SKM-1 (cell line): Measurements from ENCODE around the gene SLC40A1.

ENCODE experiments used
- DNase-seq: peaks from one replicate; lab custom pipeline; 2025; ENCODE audit not compliant: unreplicated experiment; lab: John Stamatoyannopoulos, UW

The SLC40A1 gene

DNA sequence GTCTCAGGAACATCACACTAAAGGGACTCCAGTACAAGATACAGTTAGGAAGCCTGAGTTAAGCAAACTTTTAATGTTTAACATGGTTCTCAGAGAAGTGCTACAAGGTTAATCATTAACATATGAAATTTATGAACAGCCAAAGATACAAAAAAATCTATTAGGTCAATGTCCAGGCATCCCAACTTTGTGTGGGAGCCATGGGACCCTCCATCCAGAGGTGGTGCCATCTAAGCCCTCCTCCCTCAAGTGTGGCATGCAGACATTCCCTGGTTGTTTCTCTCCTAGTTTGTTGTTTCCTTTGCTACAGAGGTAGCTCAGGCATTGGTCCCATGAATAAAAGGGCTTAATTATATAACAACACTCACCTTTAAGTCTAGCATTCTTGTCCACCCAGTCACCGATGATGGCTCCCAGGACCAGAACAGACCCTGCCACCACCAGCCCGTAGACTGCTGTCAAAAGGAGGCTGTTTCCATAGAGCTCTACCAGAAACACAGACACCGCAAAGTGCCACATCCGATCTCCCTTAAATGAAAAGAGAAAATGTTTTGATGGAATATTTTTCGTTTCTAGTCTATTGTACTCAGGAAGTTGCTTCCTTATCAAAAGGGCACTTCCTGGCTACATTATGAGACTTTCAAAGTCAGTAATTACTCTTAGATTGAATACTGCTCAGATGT, 5.7 kb downstream of the SLC40A1 start:
- DNase-seq: no peak

GRCh38 chr2:189570570-189571031, 10.0 kb downstream of the SLC40A1 start:
- DNase-seq: no peak

DNA sequence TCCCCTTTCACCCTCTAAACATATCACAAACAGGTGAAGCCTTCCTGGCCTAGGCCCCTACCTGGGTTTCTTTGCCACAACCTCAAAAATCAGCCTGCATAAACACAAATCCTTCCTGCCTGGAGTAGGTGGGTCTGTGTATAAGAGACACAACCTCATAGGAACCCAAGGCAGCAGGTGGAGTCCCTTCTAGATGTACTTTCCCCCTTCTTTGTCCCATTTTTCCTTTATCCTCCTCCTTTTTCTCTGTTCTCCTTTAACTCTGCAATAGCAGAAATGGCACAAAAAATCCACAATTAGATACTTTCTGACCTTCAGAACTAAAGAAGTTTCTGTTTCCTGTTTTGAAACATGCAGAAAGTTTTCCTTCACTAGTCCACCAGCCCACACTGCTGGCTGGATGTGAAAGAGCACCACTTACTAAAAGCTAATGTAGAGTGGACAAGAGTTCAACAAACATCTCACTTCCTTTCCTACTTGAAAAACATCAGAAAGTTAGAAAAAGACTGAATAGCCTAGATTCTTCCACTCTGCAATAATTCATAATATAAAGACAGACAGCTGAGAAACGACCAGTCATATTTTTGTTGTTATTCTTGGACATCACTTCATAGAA, 11.2 kb downstream of the SLC40A1 start:
- DNase-seq: no peak

GRCh38 chr2:189566046-189566445, 14.5 kb downstream of the SLC40A1 start:
- DNase-seq: no peak

GRCh38 chr2:189561371-189562038, 19.1 kb downstream of the SLC40A1 start:
- no peak for DNase-seq

GRCh38 chr2:189560273-189560586, 20.4 kb downstream of the SLC40A1 start:
- DNase-seq: no peak

DNA sequence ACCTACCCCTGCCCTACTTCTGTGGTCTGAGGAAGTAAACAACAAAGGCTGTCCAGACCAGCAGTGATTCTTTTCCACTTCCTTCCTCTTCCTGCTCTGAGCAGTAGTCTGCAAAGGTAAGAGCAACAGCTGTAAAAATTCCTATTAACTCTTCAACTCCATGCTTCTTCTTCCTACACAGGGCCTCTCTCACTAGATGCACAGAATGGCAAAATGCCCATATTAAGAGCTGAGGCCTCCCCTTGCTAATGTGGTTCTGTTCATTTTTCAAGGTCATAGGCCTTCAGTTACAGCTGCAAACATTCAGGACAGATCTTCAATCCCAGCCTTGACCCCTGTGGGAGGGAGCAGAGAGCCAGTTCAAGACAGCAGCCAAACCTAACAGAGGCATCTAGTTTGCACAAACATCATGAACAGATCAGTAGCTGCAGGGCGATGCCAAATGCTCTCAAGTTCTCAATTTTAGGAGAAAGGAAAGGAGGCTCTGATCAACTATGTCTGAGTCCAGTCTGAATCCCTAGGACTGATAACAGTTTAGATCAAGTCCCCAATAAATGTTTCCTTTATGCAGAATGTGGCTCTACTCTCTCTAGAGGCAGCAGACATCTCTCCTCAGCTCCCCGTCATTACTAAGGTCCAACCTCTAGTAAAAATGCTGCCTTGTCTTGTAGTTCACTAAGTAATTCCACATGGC, 20.9 kb downstream of the SLC40A1 start:
- DNase-seq: no peak

DNA sequence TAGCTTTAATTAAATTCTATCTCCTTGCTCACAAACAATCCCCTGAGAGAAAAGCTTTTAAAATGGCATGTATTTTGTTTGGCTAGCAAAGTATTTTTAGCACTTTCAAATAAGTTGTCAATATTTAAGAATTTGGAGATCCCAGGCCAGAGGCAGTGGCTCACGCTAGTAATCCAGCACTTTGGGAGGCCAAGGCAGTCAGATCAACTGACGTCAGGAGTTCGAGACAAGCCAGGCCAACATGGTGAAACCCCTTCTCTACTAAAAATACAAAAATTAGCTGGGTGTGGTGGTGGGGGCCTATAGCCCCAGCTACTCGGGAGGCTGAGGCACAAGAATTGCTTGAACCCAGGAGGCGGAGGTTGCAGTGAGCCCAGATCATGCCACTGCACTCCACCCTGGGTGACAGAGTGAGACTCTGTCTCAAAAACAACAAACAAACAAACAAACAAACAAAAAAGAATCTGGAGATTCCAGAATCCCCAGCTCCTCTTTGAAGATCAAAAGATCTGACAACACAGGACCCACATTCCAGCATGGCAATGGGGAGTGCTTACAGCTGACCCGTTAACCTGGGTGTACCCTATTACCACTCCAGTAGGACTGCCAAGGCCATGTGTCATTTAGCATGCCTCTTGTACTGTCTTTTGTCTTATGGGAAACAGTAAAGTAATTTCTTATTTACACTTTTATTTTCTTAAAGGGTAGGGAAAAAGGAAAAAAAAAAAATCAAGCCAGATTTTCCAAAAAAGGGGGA, 21.9 kb downstream of the SLC40A1 start:
- DNase-seq: no peak

DNA sequence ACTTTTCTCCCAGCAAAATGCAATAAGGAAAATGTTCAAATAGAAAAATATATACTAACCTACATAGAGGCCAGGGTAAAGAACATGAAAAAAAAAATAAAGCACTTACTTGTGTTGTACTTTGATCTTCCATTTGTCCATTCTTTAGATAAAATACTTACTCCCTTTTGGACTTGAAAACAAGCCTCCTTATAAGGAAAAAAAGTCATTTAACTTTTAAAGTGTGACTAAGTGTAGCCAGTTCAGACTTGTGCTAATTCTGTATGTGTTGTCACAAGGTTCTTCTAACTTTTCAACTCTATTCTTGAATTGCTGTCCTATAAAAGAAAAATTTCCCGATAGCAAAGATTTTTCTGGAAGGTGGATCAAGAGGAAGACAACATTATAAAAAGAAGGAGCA, 23.2 kb downstream of the SLC40A1 start:
- DNase-seq: no peak

DNA sequence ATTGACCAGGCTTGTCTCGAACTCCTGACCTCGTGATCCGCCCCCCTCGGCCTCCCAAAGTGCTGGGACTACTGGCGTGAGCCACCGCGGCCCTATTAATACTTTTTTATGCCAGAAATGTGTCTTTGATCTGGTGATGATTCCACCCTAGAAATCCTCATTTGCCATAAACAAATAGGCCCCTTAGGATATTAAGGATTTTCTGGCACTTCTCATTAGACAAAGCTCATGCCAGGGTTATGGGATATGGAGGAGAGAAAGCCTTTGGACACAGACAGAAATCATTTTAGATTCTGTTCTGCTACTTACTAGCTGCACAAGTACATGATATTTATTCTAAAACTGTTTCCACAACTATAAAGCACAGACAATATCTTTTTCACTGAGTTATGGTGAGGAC, 24.1 kb downstream of the SLC40A1 start:
- DNase-seq: no peak

- no peak for DNase-seq
Measured at GRCh38 chr2:189555232-189555631, 25.4 kb downstream of the SLC40A1 start.

DNA sequence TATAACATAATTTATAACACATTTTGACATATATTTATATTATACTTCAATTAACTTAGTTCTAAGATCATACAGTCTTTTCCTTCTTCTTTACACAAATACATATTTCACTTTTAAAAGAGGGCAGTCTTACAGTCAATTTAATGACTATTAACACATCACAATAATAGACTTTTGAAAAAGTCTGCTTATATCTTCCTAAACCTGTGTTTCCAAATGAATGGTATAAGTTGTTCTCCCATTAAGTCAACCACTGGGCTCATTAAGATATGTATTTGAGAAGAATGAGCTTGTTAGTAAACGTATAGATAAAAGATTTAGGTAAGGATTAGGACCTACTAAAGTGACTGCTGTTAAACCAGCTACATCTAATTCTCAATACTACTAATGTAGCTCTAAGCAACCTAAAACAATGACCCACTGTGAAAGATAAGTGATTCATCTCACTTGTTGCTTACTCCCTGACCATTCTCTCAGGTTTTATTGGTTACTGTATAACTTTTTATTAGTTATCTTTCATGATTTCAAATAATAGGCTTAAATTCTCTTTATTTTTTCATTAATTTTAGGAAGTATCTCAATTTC, 27.0 kb downstream of the SLC40A1 start:
- no peak for DNase-seq

GRCh38 chr2:189552991-189553404, 27.6 kb downstream of the SLC40A1 start:
- no peak for DNase-seq

DNA sequence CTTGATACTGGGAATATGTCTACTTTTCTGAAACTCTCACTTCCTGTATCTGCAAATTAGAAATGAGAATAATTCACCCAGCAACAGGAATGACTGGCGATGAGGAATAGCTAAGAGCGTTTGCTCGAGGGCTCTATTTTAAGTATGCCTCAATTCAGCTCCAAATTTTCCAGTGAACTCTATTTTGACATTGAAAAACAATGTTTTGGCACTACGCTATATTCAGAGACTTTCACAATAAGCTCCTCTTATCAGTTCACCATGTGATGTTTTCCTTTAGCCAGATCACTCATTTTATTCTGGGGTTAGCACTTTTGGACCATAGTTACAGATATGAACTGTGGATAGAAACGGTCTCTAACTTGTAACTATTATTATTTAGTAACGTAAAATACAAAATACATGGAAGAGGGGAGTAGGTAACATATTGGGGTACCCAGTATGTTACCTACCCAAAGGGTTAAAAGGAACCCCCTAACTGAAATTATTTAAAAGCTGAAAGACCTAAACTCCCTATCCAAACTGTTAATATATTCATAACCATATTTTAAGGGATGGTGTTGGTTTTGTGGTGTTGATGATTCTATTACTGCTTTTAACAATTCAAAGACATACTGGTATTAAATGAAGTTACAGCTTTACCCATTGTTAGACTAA, 28.1 kb downstream of the SLC40A1 start:
- DNase-seq: no peak

DNA sequence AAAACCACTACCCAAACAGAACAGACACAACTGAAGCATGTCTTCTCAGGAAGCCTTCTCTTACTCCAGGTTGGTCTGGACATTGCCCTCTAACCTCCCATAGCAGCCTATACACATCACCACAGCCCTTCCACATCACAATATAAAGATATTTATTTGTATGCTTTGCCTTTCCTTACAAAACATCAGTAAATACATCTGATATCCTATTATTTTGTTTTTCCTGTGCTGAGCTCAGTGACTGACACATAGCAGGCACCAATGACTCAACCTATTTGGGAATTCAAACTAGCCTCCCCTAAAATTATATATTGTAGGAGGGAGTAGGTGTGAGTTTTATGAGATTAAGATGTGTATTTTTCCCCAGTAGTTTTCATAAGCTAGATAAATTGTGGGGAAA, 28.8 kb downstream of the SLC40A1 start:
- DNase-seq: no peak

DNA sequence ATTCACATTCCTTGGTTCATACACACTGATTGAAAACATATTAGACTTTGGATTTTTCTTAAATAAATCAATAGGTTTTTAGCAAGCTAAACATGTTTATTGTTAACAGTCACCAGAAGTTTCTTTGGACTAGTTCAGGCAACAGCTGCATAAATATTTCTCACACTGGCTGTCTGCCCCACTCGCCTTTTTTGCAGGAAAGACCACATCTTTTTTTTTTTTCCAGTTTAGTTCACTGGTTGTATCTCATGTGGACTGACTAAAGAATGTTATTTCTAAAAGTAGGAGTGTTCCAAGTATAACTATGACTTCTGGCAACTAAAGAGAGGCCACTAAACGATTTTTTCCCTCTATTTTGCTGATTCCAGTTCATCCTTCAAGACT, 31.1 kb downstream of the SLC40A1 start:
- no peak for DNase-seq

DNA sequence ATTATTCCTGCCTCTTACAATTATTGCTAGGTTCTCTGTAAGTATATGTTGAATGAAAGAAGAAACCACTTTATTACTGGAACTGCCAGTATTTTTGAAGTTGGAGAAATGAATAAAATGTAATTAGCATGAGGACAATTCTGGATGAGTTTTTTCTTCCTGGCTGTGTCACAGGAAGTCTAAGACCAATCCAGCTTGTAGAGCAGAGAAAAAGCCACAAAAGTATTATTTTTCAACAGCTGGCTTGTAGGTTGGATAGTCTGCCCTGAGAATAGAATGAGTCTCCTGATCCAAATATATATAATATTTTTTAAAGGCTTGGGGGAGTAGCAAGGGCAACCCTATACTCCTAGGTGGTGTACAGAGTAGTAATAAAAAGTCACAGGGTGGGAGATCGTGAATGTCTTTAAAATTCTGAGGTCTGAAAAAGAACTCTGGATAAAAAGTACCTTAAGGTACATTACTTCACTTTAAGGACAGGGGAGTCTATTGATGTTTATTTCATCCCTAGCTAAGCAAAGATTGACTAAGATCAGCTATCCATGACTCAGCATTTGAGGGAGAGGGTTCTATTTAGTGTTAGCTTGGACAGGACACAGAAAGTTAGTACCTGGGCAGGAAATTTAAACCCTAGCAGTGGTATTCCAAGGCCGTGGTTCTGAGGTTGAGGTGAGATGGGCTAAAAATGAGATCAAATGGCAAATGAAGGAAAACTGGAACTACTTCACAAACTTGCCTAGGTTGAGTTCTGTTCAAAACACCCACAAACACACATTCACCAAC, 31.7 kb downstream of the SLC40A1 start:
- no peak for DNase-seq

GRCh38 chr2:189545418-189545817, 35.2 kb downstream of the SLC40A1 start:
- no peak for DNase-seq

DNA sequence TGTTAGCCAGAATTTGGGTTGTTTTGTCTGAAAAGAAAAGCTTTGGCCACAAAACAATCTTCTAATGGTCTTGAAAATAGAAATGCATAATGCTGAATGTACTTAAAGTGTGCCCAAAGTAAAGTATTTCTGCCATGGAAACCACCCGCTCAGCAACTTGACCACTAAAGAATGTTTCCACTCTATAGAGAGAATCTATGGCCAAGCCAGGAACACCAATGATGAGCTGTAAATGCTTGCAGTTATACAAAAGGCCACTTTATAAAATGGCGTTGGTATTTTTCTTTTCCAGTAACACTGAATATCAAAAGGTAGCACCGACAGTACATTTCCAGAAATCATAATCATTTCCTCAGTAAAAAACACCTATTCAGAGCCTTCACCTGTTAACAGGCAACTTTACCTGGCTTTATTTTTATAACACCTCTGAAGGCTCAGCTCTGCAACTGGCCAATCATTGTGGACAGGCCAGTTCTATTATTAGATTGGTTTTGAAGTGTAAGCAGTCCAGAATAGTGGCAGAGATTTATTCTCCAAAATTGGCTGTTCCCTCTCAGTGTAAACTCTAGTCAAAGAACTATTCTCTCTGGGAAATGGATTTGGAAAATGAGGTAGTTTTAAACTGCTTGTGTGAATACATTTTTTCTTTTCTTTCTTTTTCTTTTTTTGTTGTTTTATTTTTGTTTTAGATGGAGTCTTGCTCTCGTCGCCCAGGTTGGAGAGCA, 36.1 kb downstream of the SLC40A1 start:
- DNase-seq: no peak
